Measurements from ENCODE around the gene ZNRF1. TPM values are rescaled to one million over a fixed set of nuclear protein-coding genes. Genes with fewer than 3 reads are reported as not detected.

Gene ZNRF1
- total RNA-seq, 2 donors from 2014 or later = 44.9 to 46.1 TPM

- peaks cover 6% of the 10 kb centered on the region for H3K9me3 Mint-ChIP-seq
- Histone ChIP-seq H3K4me1 (ENCODE audit: control insufficient read depth, insufficient read depth, low read length) (no peaks in the 10 kb centered on the region), H3K27me3 (ENCODE audit: control insufficient read depth, insufficient read depth, low read length, poor library complexity, severe bottlenecking) (no peaks in the 10 kb centered on the region), H3K36me3 (ENCODE audit: control insufficient read depth, insufficient read depth, low read length) (no peaks in the 10 kb centered on the region), H3K27ac (ENCODE audit: low read depth, low read length) (no peak overlapping the region), H3K4me3 (ENCODE audit: low read length) (no peak overlapping the region), H3K9me3 (ENCODE audit: control insufficient read depth, low read length) (no peaks in the 10 kb centered on the region), H3K9ac (ENCODE audit: extremely low read depth, low read length, poor library complexity, severe bottlenecking) (no peak overlapping the region)
- peak; percentile 70 for DNase-seq
- no peak overlapping the region for H3K4me3 Mint-ChIP-seq
- TF ChIP-seq CTCF (conservative IDR thresholded peaks at IDR 0.05) = no peak
- H3K36me3 Mint-ChIP-seq (ENCODE audit: low read depth) = no peaks in the 10 kb centered on the region
- no peaks in the 10 kb centered on the region for H3K27me3 Mint-ChIP-seq (ENCODE audit: insufficient read depth)
- peak overlapping the region; percentile 18 for H3K27ac Mint-ChIP-seq
- 87 to 92% methylated on average over 8 to 14 of the region's 14 CpGs for WGBS, 2 experiments (ENCODE audit: insufficient coverage in 1 of 2, insufficient read length in 1 of 2)
- H3K4me1 Mint-ChIP-seq = peaks cover 29% of the 10 kb centered on the region
Observed at GRCh38 chr16:75112734-75113491, 114.1 kb downstream of the ZNRF1 start.

GRCh38 chr16:75113541-75114121 is 114.8 kb downstream of the ZNRF1 start:
- H3K27ac ChIP-seq (ENCODE audit: low read depth, low read length) = no peak overlapping the region

More at GRCh38 chr16:75113541-75114121, 114.8 kb downstream of the ZNRF1 start:
- peak; percentile 42 for DNase-seq
- Histone ChIP-seq H3K4me1 (ENCODE audit: control insufficient read depth, insufficient read depth, low read length) (no peaks in the 10 kb centered on the region), H3K4me3 (ENCODE audit: low read length) (no peak overlapping the region), H3K9ac (ENCODE audit: extremely low read depth, low read length, poor library complexity, severe bottlenecking) (no peak overlapping the region), H3K9me3 (ENCODE audit: control insufficient read depth, low read length) (no peaks in the 10 kb centered on the region), H3K36me3 (ENCODE audit: control insufficient read depth, insufficient read depth, low read length) (no peaks in the 10 kb centered on the region), H3K27me3 (ENCODE audit: control insufficient read depth, insufficient read depth, low read length, poor library complexity, severe bottlenecking) (no peaks in the 10 kb centered on the region)
- Mint-ChIP-seq H3K9me3 (peaks cover 10% of the 10 kb centered on the region), H3K4me1 (peaks cover 32% of the 10 kb centered on the region), H3K27ac (no peak overlapping the region), H3K36me3 (ENCODE audit: low read depth) (no peaks in the 10 kb centered on the region), H3K4me3 (no peak overlapping the region), H3K27me3 (ENCODE audit: insufficient read depth) (no peaks in the 10 kb centered on the region)
- WGBS, 2 experiments (ENCODE audit: insufficient coverage in 1 of 2, insufficient read length in 1 of 2) = 97 to 99% methylated on average over 11 to 20 of the region's 20 CpGs
- no peak for TF ChIP-seq CTCF (conservative IDR thresholded peaks at IDR 0.05)

All from endodermal cell (in vitro differentiated cells).